Epithelial cell of prostate (primary cell): Measurements from ENCODE around the gene CSMD2.

Source experiments
- DNase-seq: peaks from one replicate; pipeline ENCODE4 v3.0.0-alpha.2; 2011; ENCODE audit warnings: low read depth, low spot score
- H3K27ac ChIP-seq: fragments of 450-650 bp; 2 replicates; pipeline ENCODE4 v1.5.1; 2017; ENCODE audit warnings: mild to moderate bottlenecking

Gene CSMD2

DNA sequence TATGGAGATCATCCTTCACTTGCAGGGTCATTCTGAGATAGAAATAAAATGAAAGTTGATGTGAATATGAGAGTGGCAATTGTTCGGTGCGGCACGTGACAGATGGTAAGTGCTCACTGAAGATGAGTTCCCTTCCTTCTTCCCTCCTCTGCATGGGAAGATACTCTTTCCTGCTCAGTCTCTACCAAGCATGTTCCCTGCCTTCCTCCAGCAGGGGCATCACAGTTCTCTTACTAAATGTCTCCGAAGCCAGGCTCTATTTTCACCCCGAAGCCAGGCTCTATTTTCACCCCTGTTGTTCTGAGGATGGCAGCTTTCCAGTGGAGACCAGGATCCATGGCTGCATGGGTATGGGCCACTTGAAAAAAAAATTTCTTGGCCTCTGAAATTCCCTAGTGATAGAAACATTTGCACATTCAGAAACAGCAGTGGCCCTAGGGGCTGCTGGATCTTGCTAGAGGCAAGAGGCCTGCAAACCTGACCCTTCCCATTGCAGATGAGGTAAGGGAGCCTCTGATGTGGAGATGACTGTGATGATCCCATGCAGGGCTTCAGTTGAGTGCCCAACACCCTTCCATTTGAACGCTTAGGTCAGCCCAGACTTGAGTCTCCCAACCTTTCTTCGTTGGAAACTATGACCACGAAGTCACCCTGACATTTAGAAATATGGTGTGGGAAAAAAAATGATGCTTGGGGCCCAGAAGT, 424.8 kb downstream of the CSMD2 start:
- no peak for DNase-seq
- H3K27ac ChIP-seq: no peak overlapping the region

DNA sequence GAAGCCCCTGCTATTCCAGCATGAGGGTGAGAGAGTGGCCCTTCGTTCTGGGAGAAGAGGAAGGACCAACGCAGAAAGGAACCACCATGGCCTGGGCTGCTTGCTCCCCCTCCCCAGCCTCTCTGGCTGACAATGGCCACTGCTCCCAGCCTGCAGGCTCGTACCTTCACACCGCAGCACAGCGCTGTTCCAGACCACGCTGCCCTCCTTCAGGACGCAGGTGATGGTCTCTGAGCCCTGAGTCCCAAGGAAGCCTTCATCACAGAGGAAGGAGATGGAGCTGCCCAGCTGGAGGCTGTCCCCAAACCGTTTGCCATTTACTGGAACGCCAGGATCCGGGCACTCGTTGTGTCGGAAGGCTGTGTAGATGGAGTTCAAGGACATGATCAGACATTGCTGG, 426.1 kb downstream of the CSMD2 start:
- no peak for DNase-seq

DNA sequence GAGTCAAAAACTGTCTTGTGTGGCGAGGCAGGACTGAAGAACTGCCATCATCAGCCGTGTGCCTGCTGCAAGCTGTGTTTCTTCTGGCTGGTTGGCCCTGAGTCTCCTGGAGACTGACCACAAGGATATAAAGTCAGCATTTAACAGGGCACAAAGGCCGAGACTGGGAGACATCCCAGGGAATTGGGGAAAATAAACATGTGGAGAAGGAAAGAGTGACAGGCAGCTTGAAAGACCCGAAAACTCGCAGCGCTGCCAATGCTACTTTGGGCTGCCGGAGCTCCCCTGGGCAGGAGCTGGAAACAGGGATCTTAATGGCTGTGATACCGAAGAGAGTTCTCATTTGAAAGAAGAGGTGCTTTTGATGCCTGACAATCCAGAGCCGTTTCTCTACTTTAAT, 426.5 kb downstream of the CSMD2 start:
- no peak overlapping the region for H3K27ac ChIP-seq
- no peak for DNase-seq

More for the DNA sequence above, 426.1 kb downstream of the CSMD2 start:
- no peak overlapping the region for H3K27ac ChIP-seq

DNA sequence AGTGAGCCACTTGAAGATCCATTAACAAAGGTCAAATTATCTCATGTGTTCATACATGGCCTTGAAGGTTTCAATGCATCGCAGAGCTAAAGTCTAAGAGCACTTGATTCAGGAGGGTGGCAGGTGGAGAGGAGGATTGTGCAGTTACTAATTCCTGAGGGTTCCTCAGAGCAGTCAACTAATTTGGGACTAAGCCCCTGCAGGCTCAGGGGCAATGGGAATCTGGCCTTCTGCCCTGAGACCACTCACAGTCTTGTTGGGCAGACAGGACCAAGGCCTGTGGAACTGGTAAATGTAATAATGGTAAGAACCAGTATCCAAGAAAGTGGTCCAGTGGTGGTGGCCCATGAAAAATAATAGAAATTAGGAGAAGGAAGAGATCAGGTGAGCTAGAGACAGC, 428.5 kb downstream of the CSMD2 start:
- no peak for DNase-seq
- no peak overlapping the region for H3K27ac ChIP-seq

DNA sequence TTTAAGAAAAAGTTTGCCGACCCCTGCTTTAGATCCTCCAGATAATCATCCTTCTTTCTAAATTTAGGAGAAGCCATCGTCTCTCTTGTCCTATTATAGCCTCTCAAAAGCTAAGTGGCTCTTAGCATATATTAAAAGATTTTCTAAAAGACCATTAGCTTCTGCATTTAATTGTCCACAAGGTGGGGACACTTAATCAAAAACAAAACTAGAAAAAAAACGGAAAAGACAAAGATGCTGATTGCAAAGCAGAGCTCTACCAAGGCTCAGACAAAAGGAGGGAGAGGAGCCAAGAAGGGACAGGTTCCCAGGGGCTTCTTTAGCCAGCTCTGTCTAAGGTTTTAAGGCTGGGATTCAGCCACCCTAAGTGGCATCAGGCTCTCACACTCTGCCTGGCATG, 429.4 kb downstream of the CSMD2 start:
- H3K27ac ChIP-seq: no peak overlapping the region
- no peak for DNase-seq

DNA sequence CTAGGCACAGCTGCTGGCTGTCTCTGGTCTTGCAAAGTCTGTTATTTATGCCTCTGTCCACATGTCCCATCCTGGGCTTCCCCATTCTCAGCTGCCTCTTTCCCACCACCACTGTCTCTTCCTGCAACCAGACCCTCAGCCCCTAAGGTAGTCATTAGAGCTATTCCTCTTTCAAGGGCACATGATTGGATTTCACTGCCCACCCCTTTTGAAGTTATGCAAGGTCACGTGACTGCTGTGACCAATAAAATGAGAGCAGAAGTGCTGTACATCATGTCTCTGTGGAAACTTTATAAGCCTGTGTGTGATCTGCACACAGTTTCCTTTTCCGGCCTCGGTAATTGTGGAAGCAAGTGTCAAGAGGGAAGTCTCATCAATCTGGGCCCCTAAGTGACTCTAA, 437.7 kb downstream of the CSMD2 start:
- DNase-seq: no peak
- H3K27ac ChIP-seq: no peak overlapping the region

DNA sequence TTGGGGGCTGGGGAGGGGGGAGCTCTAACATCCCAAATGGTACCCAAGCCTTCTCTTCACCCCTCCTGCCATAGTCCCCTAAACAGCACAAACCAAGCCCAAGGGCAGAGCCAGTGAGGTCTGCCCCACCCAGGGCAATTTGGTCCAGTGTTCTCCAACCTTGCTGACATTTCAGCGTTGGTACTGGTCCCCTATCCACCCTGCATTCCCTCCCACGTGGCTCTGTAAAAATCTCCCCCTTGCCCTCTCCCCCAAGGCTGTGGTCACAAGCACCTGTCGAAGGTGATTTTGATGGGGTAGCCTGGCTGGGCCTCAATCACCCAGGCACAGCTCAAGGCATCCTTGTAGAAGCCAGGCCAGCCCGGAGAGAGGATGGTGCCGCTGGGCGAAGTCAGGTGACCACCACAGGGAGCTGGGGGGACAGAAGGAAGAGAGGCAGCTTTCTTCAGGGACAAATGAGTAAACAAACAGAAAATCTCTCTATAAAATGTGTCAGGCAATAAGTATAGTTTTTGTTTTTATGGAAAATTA, 438.7 kb downstream of the CSMD2 start:
- no peak for DNase-seq
- H3K27ac ChIP-seq: no peak overlapping the region

DNA sequence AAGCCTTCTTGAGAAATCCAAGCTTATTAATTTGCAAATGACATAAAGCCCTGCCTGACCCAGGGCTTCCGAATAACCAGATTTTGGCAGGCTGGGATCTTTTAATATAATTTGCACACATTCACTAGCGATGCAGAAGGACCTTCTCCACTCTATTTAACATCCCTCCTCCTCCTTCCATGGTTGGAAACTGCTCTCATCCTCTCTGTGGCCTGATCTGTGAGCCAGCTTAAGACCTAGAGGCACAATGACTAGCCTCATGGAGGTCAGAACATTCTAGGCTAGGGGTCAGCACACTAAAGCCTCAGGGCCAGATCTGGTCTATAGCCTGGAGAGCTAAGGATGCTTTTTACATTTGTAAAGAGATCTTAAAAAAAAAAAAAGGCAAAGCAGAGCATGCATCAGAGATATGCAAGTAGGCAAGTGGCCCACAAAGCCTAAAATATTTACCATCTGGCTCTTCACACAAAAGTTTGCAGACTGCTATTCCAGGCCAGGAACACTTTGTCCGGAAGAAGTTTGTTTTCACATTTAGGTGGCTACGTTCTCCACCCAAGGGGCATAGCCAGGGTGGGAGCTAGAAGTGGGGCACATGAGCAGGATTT, 439.4 kb downstream of the CSMD2 start:
- no peak for DNase-seq
- H3K27ac ChIP-seq: no peak overlapping the region

DNA sequence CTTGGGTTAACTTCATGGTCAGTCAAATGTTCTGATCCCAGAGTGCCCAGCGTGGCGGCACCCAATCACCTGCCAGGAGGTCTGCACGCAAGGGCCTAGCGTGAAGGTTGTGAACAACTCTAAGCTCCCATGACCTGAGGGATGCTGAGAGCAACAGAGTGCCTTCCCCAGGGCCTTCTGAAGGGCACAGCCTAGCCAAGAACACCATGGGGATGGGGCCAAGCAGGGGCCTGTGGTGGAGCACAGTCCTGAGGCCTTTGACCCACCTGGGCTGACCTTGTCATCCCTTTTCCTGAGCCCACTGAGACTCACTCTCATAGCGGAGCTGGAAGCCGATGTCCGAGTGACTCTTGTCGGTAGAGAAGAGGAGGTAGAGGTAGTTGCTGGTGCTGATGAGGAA, 440.0 kb downstream of the CSMD2 start:
- no peak for DNase-seq
- no peak overlapping the region for H3K27ac ChIP-seq

DNA sequence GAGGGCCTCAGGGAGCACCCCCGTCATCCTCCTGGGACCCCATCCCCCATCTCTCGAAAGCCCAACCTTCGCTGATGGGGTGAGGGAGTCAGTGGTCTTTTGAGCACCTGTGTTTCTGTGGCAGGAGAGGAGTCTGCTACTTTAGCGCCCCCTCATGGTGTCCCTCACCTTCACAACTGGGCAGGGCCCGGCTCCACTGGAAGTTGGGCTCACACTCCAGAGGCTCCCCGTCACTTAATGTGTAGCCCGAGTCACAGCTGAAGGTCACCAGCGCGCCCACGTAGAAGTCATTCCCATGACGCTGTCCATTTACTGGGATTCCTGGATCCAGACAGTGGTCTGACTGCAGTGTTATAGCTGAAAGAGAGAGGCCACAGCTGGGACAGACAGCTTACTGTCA, 440.7 kb downstream of the CSMD2 start:
- H3K27ac ChIP-seq: no peak overlapping the region
- DNase-seq: no peak

DNA sequence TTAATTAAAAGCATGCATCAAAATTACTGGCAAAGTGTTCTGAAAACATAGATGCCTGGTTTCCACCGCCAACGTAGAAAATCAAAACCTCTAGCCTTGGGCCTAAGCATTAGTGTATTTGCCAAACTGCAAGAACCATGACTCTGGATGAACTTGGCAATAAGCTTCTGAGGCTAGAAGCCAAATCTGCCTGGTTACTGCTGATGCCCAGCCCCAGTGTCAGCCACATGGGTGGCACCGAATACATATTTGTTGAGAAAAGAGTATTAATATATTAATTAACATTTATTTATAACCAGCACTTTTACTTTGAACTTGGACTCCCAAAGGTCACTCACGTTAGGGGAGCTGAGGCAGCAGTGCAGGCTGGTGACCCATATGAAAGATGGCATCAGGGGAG, 441.8 kb downstream of the CSMD2 start:
- no peak for DNase-seq
- no peak overlapping the region for H3K27ac ChIP-seq

DNA sequence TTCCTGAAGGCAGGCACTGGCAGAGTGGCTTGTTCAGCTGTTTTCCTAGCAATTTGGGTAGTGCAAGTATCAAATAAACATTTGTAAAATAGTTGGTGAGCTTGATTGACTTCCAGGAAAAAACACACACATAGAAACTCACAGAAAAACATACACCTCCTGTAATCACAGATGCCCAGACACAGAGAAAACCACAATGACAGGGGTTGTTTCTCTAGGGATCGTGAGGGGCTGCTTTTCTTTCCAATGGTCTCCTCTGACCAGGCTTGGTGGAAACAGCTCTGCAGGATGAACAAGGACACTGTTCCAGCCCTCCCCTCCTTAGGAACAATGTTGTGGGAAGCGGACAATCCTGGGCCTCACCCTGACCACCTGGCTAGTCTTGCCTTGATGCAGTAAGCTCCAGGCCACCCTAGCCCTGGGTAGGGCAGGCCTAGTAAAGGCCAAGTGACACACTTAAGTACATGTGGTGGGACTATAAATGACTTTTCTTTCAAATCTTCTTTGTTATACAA, 443.7 kb downstream of the CSMD2 start:
- no peak for DNase-seq
- H3K27ac ChIP-seq: no peak overlapping the region

DNA sequence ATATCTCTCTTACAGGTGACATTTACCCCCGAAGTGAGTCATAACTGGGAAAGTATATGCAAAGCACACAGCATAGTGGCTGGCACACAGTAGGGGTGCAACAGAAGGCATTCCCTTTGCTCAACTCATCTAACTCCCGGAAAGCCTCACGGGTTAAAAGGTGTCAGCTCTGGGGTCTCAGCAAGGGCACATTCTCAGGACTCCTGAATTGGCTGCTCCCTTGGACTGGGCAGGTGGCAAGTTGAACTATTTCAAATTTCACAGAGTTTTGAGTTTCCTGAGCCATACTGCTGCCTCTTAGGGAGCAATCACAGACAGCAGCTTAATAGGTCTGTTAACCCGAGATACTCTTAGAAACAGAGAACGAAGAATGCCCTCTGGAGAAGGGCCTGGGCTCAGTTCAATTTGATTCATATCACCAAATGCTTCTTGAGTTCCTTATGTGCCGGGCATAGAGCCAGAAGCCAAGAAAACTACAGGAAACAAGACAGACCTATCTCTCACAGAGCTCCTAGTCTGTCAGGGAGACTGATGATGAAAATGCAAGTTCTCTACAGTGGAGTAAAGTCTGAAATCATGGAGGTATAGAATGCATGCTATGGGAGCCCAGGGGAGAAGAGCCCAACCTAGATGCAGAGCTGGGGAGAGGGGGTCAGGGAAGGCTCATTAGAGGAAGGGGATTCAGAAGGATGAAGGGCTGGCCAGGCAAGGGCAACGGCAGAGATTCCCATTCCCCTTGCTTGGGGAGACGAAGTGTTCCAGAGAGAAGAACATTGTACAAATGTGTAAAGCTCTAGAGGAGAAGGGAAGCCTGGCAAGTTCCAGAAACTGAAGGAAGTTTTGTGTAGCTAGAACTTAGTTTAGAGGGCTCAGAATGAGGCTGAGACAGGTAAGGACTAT, 445.0 kb downstream of the CSMD2 start:
- no peak overlapping the region for H3K27ac ChIP-seq
- no peak for DNase-seq

DNA sequence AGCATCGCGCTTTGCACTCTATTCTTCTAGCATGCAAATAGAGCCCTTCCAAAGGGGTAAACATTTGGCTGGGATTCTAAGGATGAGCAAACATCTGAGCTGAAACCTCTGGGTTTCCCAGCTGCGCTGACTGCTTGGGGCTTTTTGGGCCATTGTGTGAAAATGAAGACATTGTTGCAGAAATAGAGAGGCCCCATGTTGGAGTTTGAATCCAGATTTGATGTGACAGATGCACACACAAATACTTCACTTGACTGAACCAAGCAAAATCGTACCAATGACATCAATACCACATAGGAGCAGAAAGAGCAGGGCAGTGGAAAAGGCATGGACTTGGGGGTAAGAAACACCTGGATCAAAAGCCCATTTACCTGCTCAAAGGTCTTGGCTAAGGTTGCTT, 445.7 kb downstream of the CSMD2 start:
- H3K27ac ChIP-seq: no peak overlapping the region
- no peak for DNase-seq

DNA sequence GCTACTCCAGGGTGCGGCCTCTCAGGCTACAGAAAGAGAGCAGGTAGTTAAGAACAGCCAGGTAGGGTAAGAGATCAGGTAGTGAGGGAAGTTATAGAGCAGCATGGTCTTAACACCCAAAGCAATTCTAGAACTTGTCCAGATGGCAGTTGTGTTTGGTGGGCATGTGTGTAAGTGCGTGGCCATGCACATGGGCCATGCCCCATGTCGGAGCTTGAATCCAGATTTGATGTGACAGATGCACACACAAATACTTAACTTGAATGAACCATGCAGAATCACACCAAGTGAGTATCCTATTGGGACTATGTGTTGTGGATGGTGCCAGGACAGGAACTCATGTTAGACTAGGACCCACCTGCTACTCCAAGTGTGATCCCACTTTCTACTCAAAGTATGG, 446.8 kb downstream of the CSMD2 start:
- no peak overlapping the region for H3K27ac ChIP-seq
- DNase-seq: no peak

DNA sequence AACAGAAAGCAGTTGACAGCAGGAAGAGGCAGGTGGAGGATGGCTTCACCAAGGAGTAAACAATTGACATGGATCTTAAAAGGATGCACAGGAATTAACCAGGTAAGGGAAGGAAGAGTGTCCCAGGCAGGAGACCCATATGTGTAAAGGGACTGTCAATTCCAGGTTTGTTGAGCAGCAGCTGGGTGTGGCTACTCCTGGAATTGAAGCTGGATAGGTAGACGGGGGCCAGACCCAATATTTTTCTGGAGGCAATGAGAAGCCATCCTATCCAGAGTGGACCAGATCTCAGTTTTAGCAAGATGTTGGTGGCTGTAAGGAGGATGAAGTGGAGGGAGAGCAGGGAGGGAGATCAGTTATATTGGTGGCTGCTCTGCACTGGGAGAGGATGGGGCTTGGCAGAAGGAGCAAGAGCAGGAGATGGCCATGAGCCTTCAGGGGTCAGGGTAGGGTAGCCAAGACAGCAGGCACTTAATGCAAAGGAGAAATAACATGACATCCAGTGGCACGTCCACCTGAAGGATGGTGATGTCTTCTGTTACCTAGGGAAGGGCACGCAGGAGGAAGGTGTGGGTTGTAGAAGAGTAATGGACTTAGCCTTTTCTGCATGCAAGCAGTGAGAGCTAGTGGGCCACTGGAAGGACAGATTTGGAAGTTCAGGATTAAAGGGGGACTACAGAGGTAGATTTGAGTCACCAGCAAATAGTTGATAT, 447.9 kb downstream of the CSMD2 start:
- no peak overlapping the region for H3K27ac ChIP-seq
- no peak for DNase-seq

DNA sequence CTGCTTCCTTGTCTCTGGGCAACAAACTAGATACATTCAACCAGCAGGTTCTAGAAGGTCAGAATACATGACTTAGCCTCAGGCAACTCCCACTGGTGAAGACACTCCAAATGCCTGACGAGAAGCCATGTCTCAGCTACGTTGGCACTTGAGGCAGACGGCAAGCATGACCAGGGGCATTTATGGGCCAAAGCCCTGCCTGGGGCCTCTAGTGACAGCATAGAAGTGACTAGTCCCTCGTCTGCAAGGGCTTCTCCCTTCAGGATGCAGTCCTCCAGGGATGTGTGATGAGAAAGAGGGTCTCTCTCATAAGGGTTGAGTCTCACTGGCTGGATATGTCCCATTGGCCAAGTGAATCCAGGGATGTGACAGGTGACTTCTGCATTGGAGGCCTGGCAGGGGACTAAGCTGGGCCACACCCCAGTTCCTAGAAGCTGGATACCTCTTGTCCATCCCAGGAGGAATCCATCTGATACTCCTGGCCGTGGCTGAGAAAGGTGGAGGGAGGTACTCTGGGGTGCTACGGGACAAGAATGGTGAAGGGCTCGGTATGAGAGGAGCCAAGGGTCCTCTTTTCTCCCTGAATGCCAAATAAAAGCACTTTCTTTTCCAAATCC, 449.7 kb downstream of the CSMD2 start:
- no peak for DNase-seq
- H3K27ac ChIP-seq: no peak overlapping the region

DNA sequence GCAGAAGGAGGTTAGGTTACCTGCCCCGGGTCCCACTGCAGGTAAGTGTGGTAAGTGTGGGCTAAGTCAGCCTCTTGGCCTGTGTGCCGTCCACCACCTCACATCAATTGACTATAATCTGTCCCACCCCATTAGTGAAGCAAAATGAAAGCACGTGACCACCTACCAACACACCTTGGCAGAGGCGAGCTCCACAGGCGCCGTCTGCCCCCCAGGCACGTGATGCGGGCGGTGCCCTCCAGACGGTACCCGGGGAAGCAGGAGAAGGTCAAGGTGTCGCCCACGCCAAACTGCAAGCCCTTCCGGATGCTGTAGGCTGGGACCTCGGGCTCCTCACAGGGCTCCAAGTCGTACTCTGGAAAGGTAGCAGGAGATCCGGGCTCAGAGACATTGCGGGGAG, 450.6 kb downstream of the CSMD2 start:
- no peak for DNase-seq
- H3K27ac ChIP-seq: no peak overlapping the region

DNA sequence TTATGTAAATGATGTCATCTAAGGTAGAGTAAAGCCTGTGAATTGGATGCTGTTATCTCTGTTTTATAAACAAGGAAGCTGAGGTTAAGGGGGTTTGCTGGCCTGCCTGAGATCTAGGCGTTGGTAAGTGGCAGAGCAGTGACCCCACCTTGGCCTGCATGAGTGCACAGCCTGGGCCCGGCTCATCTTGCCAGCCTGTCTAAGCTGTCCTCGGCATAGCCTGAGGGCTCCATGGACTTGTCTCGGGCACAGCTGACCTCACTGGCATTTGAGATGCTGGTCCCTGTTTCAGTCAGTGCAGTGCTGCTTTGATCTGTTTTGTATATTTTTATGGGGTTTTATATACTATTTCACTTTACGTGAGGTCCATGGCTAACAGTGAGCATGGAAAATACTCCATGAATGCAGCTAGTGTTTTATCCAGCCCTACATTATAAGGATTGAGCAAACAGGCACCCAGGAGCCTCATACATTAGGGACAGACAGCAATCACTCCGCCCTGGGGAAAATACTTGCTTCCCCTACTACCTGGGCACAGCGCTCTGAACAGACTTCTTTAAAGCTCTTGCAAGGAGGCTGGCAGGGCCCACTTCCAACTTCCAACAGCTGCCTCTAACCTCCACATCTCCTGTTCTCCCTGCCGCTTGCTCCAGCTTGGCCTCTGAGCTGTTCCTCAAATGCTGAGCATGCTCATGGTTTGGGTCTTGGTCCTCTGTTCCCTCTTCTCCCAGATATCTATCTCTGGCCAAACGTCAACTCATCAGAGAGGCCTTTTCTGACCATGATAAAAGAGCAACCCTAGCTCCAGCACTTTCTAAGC, 451.8 kb downstream of the CSMD2 start:
- no peak for DNase-seq
- no peak overlapping the region for H3K27ac ChIP-seq
